A673 (cell line): ENCODE measurements around the gene NOL9. TPM values are rescaled to one million over a fixed set of nuclear protein-coding genes. Genes with fewer than 3 reads are reported as not detected.
A peak's percentile ranks its signal among the peaks of the same experiment; 100 is the strongest.

Experiments used
- BruUV-seq: library from RNA; stranded (reverse); fragments of 400-500 nt; replicated peaks from 2 replicates; lab custom pipeline; 2021; lab: Mats Ljungman, UMichigan
- CTCF ChIA-PET: fragments of 300-600 bp; sonication (Branson Sonifier 250); formaldehyde crosslinking; loops from one replicate; lab custom pipeline; 2022; ENCODE audit warnings: antibody characterized with exemption; lab: Charles Lee
- POLR2A ChIA-PET: fragments of 300-600 bp; sonication (Branson Sonifier 250); formaldehyde crosslinking; loops from one replicate; lab custom pipeline; 2022; ENCODE audit warnings: antibody characterized with exemption; ENCODE audit not compliant: low non-redundant PET; lab: Charles Lee
- DNase-seq: peaks from one replicate; pipeline ENCODE4 v3.0.0-alpha.2; 2015; ENCODE audit warnings: low spot score
- H3K27ac ChIP-seq: fragments of 200-600 bp; sonication (generic); 2 replicates; pipeline ENCODE4 v1.5.1; 2016; ENCODE audit warnings: mixed run types, low read depth, mild to moderate bottlenecking, mixed read lengths, antibody characterized with exemption, low read length; ENCODE audit not compliant: poor library complexity, severe bottlenecking
- H3K27me3 ChIP-seq: fragments of 200-600 bp; sonication (generic); replicated peaks from 2 replicates; pipeline ENCODE4 v1.6.1; 2017; ENCODE audit warnings: mixed run types, low read depth, mild to moderate bottlenecking, mixed read lengths, antibody characterized with exemption, low read length; ENCODE audit not compliant: insufficient read depth, poor library complexity
- H3K36me3 ChIP-seq: fragments of 200-600 bp; sonication (generic); 2 replicates; pipeline ENCODE4 v1.6.1; 2016; ENCODE audit warnings: mixed run types, mild to moderate bottlenecking, mixed read lengths, antibody characterized with exemption, low read length; ENCODE audit not compliant: insufficient read depth, poor library complexity, severe bottlenecking
- H3K4me1 ChIP-seq: fragments of 200-600 bp; sonication (generic); 2 replicates; pipeline ENCODE4 v1.6.1; 2017; ENCODE audit warnings: mixed run types, mild to moderate bottlenecking, mixed read lengths, antibody characterized with exemption, low read length; ENCODE audit not compliant: insufficient read depth, poor library complexity, severe bottlenecking
- H3K4me3 ChIP-seq: fragments of 200-600 bp; sonication (generic); 2 replicates; pipeline ENCODE4 v1.5.1; 2016; ENCODE audit warnings: low read depth, mixed run types, mild to moderate bottlenecking, mixed read lengths, low read length; ENCODE audit not compliant: poor library complexity, severe bottlenecking
- H3K9me3 ChIP-seq: fragments of 200-600 bp; sonication (generic); 2 replicates; pipeline ENCODE4 v1.6.1; 2016; ENCODE audit warnings: mixed run types, low read depth, mild to moderate bottlenecking, mixed read lengths, antibody characterized with exemption, low read length; ENCODE audit not compliant: poor library complexity, severe bottlenecking
- EZH2 ChIP-seq: fragments of 200-600 bp; sonication (generic); IDR thresholded peaks from 2 replicates; pipeline ENCODE4 v1.6.1; 2017; ENCODE audit warnings: borderline replicate concordance, low read depth, mild to moderate bottlenecking, mixed read lengths, antibody characterized with exemption, low read length; ENCODE audit not compliant: poor library complexity, severe bottlenecking
- intact Hi-C: fragments of 100-400 bp; cut with micrococcal nuclease; formaldehyde crosslinking; loops from one replicate; pipeline ENCODE4 v1.10.0; 2022; ENCODE audit not compliant: unreplicated experiment
- total RNA-seq: library from RNA; stranded (reverse); gene quantifications from 2 replicates; pipeline ENCODE4 v1.2.3, GENCODE V29; 2021
- TF ChIP-seq, protein P1 (sequence below): fragments of 300-800, 200-600 bp; sonication (generic); conservative IDR thresholded peaks from 2 replicates; pipeline ENCODE4 v1.5.1; 2017; ENCODE audit warnings: low read depth, mild to moderate bottlenecking, antibody characterized with exemption, low read length, moderate library complexity, mixed read lengths

Gene NOL9
- total RNA-seq, 1 experiment from 2014 or later, result 55.6 TPM

DNA sequence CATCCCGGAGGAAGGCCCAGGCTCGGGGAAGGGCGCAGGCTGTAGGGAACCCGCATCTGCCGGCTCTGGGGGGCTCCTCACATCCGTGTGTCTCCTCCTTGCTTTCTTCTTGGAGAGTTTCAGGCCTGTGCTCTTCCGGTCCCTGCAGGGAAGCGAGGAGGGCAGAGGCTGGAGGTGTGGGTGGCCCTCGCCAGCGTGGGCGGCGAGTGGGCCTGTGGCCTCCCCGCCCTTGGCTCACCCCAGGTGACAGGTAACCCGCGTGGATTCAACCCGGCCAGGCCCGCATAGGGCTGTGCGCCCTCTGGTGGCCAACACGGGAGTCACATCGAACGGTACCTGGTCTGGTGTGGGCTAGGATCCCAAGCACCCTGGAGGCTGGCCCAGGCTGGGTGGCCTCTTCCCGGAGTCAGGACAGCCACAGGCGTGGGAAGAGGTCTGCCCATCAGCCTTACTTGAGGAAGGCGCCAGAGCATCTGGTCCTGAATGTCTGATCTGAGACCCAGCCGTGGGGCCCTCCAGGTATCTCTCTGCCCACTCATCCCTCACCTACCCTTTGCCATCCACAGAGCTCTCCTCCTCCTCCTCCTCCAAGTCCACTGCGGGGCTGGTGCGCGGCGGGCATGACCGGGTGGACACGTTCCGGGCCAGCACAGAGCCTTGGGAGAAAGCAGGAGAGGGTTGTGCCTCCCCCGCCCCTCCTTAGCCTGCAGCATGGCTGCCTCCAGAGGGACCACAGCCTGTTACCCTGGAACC is 78.8 kb downstream of the NOL9 start:
- intact Hi-C loops, result loop anchor here (2.0 kb wide), 1 partner anchor 229 kb away; no protein-coding TSS in a partner anchor
- Histone ChIP-seq H3K36me3 (no peaks in the 10 kb centered on the region), H3K9me3 (no peaks in the 10 kb centered on the region), H3K27ac (no peak overlapping the region), H3K4me3 (no peak overlapping the region), H3K4me1 (no peaks in the 10 kb centered on the region), H3K27me3 (no peaks in the 10 kb centered on the region)
- CTCF ChIA-PET, result interaction anchor here (0.6 kb wide), 1 partner anchor 227 kb away, joined by 4 read pairs; no protein-coding TSS in a partner anchor
- TF ChIP-seq, protein P1, sequence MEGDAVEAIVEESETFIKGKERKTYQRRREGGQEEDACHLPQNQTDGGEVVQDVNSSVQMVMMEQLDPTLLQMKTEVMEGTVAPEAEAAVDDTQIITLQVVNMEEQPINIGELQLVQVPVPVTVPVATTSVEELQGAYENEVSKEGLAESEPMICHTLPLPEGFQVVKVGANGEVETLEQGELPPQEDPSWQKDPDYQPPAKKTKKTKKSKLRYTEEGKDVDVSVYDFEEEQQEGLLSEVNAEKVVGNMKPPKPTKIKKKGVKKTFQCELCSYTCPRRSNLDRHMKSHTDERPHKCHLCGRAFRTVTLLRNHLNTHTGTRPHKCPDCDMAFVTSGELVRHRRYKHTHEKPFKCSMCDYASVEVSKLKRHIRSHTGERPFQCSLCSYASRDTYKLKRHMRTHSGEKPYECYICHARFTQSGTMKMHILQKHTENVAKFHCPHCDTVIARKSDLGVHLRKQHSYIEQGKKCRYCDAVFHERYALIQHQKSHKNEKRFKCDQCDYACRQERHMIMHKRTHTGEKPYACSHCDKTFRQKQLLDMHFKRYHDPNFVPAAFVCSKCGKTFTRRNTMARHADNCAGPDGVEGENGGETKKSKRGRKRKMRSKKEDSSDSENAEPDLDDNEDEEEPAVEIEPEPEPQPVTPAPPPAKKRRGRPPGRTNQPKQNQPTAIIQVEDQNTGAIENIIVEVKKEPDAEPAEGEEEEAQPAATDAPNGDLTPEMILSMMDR, result peak; percentile 97
- TF ChIP-seq EZH2, result no peak
- peak; percentile 43 for DNase-seq
- POLR2A ChIA-PET, result no interaction called here
- BruUV-seq, result no TSS peak

DNA sequence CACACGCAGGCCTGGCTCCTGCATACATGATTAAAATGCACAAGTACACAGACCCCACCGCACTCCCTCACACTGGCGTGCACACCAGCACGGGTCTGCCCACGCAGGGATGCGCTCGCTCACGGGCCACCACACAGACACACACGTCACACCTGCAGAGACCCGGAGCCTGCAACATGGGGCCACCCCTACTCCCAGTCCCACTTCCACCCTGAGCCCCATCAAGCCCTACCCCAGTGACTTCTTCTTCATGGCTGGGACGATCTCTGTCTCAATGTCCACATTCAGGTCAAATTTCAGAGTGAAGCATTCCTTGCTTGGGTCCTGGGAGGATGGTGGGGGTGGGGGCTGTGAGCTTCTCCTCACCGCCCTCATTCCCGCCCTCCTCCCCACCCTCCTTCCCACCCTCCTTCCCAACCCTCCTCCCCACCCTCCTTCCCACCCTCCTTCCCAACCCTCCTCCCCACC is 79.5 kb downstream of the NOL9 start:
- H3K9me3 ChIP-seq, result no peaks in the 10 kb centered on the region
- no TSS peak for BruUV-seq
- TF ChIP-seq EZH2, result no peak
- TF ChIP-seq, protein P1, result no peak
- POLR2A ChIA-PET, result no interaction called here
- no peak overlapping the region for H3K27ac ChIP-seq
- DNase-seq, result no peak
- CTCF ChIA-PET, result interaction anchor here (0.6 kb wide), 1 partner anchor 226 kb away, joined by 4 read pairs; no protein-coding TSS in a partner anchor
- no peaks in the 10 kb centered on the region for H3K4me1 ChIP-seq
- no peaks in the 10 kb centered on the region for H3K27me3 ChIP-seq
- H3K36me3 ChIP-seq, result no peaks in the 10 kb centered on the region
- H3K4me3 ChIP-seq, result no peak overlapping the region
- intact Hi-C loops, result loop anchor here (2.0 kb wide), 1 partner anchor 228 kb away; no protein-coding TSS in a partner anchor

- Histone ChIP-seq H3K4me3 (no peak overlapping the region), H3K27ac (no peak overlapping the region), H3K4me1 (no peaks in the 10 kb centered on the region), H3K27me3 (no peaks in the 10 kb centered on the region), H3K9me3 (no peaks in the 10 kb centered on the region), H3K36me3 (no peaks in the 10 kb centered on the region)
- ChIA-PET CTCF (interaction anchor here (0.5 kb wide), 1 partner anchor 34 kb away, joined by 4 read pairs; no protein-coding TSS in a partner anchor), POLR2A (no interaction called here)
- intact Hi-C loops, result loop anchor here (2.0 kb wide), 1 partner anchor 227 kb away; no protein-coding TSS in a partner anchor
- no peak for DNase-seq
- BruUV-seq, result no TSS peak
- TF ChIP-seq, protein P1, result no peak
- no peak for TF ChIP-seq EZH2
Measured at GRCh38 chr1:6473974-6474814, 80.1 kb downstream of the NOL9 start.
